HG02571 (cell line): ENCODE data around the gene DOC2B.
A peak's percentile ranks its signal among the peaks of the same experiment; 100 is the strongest.
"Not testable (repeated sequence)": the region's sequence is repeated elsewhere in the genome, so short reads cannot be mapped to it uniquely, and the experiment has no call there.

Experiments
- ATAC-seq: cut with Tn5 transposase; IDR thresholded peaks from one replicate; pipeline ENCODE4 v1.9.1; 2021; ENCODE audit warnings: mild to moderate bottlenecking, moderate library complexity; ENCODE audit not compliant: unreplicated experiment

DOC2B gene

DNA sequence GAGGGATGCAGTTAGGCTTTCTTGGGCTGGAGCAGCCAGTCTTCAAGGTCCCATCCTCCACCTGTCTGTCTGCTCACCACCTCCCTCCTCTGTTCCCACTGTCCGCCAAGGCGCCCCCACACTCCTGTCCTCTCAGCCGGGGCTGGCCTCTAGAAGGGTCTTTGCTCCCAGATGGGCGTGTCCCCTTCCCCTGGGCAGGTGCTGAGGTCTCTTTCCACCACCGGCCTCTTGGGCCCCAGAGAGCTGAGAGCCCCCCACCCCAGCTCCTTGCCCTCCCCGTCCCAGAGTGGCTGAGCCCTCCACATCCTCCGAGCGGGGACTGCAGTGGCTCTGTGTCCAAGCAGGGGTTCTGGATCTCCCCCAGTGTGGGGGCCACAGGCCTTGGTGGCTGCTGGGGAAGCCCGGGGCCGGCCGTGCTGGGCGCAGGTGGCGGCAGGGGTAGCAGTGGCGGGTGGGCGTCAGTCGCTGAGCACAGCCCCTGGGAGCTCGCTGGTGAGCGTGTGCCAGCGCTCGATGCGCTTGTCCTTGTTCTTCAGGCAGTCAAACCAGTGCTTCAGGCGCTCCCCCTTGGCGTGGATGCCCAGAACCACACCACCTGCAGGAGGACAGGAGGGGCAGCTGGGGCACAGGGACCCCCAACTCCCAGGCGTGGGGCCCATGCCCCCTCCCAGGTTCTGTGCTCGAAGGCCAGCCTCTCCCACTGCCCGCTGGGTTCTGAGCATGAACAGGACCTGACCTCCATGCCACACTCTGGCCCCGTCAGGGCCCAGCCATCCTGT is 34.3 kb downstream of the DOC2B start:
- ATAC-seq = no peak

DNA sequence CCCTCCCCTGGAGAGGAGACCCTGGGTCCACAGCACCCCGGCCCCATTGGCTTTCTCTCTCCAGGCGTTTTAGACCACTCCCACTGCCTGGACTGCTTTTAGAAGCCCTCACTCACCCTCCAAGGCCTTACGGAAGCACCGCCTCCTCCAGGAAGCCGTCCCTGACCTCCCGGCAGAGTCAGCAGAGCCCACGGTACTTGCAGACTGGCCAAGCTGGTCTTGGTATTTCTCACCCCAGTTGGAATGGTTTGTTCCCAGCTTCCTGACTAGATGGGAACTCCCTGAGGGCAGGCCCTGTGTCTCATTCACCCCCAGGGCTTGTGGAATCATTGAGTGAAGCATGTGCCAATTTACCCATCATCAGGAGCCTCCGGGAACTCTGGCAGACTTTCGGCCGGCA is 34.9 kb downstream of the DOC2B start:
- ATAC-seq = no peak

GRCh38 chr17:145671-146541 is 35.5 kb downstream of the DOC2B start:
- ATAC-seq = no peak

GRCh38 chr17:144936-145670 is 36.3 kb downstream of the DOC2B start:
- no peak for ATAC-seq

DNA sequence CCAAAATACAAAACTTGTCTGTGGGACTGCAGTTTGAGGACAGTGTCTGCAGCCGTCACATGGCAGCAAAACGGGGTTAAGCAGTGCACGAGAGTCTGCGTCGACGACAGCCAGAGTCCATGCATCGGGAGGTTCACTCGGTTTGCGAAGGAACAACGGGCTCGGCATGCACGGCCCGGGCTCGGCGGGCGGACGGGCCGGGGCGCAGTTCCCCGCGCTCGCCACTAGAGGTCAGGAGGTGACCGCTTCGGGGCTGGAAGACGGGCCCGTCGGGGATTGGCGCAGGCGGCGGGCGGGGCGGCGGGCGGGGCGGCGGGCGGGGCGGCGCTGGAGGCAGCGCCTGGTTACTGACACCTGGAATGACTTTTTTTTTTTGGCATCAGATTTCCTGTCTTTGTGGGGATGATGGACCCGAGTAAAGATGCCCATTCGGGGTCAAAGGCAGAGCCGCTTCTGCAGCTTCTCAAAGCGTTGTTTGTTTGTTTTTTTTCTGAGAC is 37.6 kb downstream of the DOC2B start:
- ATAC-seq = no peak

GRCh38 chr17:142876-143784 is 38.3 kb downstream of the DOC2B start:
- no peak for ATAC-seq

- ATAC-seq = no peak
These were observed 39.3 kb downstream of the DOC2B start for GRCh38 chr17:142102-142661.

- not testable (repeated sequence) for ATAC-seq
These were observed 41.8 kb downstream of the DOC2B start for GRCh38 chr17:139401-140205.

GRCh38 chr17:137166-137807 is 44.2 kb downstream of the DOC2B start, which contains the start of gene SCGB1C2:
SCGB1C2 (plus strand) TSS chr17:137569; CDS start chr17:137591, 22 bp downstream.
- ATAC-seq = not testable (repeated sequence)

- not testable (repeated sequence) for ATAC-seq
These were observed 44.9 kb downstream of the DOC2B start for GRCh38 chr17:136531-136930.

DNA sequence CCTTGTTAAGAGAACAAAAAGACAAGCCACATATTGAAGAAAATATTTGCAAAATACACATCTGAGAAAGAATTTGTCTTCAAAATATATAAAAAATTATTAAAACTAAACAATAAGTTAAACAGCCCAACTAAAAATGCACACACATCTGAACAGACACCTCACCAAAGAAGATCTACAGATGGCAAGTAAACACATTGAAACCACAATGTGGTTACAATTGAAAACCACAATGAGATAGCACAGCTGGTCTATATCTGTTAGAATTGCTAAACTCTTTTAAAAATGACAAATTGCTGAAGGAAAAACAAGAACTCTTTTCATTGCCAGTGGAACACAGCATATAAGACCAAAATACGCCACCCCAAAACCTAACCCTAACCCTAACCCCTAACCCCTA is 45.6 kb downstream of the DOC2B start:
- ATAC-seq = not testable (repeated sequence)

DNA sequence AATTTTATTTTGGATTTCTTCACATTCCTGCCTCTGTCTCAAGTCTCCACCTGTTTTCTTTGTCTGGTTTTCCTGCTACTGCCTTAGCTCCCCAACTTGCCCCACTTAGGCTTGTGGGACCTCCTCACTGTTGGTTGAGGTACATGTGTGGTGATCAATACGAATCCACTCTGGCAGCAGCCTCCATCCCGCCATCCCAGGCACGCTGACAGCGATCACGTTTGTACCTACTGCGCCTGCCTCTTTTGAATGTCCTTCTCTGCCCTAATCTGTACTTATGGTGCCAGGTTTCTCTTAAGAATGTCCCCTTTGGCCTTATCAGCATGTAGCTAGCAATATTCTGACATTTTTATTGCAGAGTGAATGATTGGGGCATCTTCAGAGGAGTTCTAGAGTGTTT is 46.4 kb downstream of the DOC2B start:
- ATAC-seq = not testable (repeated sequence)

- peak; percentile 58 for ATAC-seq
These were observed 47.1 kb downstream of the DOC2B start for GRCh38 chr17:134332-134785.

- ATAC-seq = not testable (repeated sequence)
These were observed 47.5 kb downstream of the DOC2B start for GRCh38 chr17:133932-134331.

- not testable (repeated sequence) for ATAC-seq
These were observed 63.0 kb downstream of the DOC2B start for GRCh38 chr17:118339-118917.

GRCh38 chr17:113111-113510 is 68.3 kb downstream of the DOC2B start:
- not testable (repeated sequence) for ATAC-seq
